ENCODE measurements around the gene APAF1. TPM values are rescaled to one million over a fixed set of nuclear protein-coding genes. Genes with fewer than 3 reads are reported as not detected.
A peak's percentile ranks its signal among the peaks of the same experiment; 100 is the strongest.
"Not testable (repeated sequence)": the region's sequence is repeated elsewhere in the genome, so short reads cannot be mapped to it uniquely, and the experiment has no call there.

The APAF1 gene
- total RNA-seq, 1 donor from 2014 or later, result 4.1 TPM

GRCh38 chr12:98744680-98745079 is 99.6 kb downstream of the APAF1 start:
- intact Hi-C loops (cut with DNase I), result no loop called here
- no peak for DNase-seq
- no peak for ATAC-seq (ENCODE audit: poor library complexity)

GRCh38 chr12:98745578-98746391 is 100.7 kb downstream of the APAF1 start:
- intact Hi-C loops (cut with DNase I), result no loop called here
- ATAC-seq (ENCODE audit: poor library complexity) (peak; percentile 49), DNase-seq (no peak)

DNA sequence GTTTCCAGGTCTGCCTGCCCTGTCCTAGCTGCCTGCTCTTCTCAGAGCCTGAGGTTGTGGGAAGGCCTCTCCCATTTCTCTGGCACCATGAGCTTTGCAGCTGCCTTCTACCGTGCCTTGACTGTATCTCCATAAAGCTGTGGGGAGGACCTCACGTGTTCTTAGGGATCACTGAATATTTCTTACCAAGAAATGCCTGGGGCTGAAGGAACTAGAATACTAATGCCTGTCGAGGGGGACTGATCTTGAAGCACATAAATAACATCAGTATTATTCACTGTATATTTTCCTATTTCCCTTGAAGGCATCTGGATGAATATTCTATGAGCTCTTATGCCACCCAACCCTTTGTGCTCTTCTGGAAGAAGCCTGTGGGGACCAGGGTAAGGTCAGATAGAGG is 103.4 kb downstream of the APAF1 start:
- intact Hi-C loops (cut with DNase I), result no loop called here
- no peak for DNase-seq
- no peak for ATAC-seq (ENCODE audit: poor library complexity)

GRCh38 chr12:98750511-98750910 is 105.4 kb downstream of the APAF1 start:
- no peak for ATAC-seq (ENCODE audit: poor library complexity)
- DNase-seq, result no peak

GRCh38 chr12:98751580-98752115 is 106.6 kb downstream of the APAF1 start:
- no peak for DNase-seq
- no peak for ATAC-seq (ENCODE audit: poor library complexity)
- intact Hi-C loops (cut with DNase I), result no loop called here

More at GRCh38 chr12:98750511-98750910, 105.4 kb downstream of the APAF1 start:
- intact Hi-C loops (cut with DNase I), result no loop called here

DNA sequence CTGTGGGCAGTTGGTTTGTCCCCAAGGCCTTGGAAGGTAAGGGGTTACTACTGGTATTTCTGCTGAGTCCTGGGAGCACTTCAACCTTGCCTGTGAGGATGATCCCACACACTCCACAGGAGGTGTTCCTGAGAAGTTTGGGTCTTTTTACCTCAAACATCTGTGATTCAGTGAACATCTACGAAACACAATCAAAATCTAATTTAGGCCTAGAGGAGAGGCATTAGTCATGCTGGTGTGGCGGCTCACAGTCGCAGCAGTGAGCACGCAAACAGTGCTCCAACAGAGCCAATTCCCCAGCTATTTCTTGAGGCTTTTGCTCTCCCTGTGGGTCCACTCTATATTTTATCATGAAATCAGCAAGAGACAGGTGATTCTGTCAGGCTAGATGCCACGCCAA is 107.6 kb downstream of the APAF1 start:
- ATAC-seq (ENCODE audit: poor library complexity), result no peak
- intact Hi-C loops (cut with DNase I), result no loop called here
- no peak for DNase-seq

GRCh38 chr12:98754095-98754494 is 109.0 kb downstream of the APAF1 start:
- ATAC-seq (ENCODE audit: poor library complexity), result no peak
- intact Hi-C loops (cut with DNase I), result no loop called here
- DNase-seq, result no peak

GRCh38 chr12:98755855-98756254 is 110.8 kb downstream of the APAF1 start:
- ATAC-seq (ENCODE audit: poor library complexity); intact Hi-C loops (cut with DNase I): not testable (repeated sequence)

DNA sequence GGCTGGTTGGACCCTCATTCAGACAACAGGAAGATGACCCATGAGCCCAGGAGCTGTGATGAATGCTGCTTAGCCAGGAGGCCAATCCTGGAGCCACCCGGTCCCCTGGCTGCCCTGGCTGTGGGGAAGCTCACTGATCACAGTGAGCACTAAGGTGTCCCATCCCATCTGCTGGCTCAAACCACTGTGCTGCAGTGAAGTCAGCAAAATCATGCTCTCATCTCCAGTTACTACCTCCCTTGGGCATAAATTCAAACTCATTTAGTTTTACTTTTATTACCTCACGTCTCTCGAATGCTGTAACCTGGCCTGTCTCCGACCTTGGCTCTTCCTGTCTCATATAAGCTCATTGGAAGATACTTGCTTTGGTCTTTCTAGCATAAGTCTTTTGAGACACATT is 112.4 kb downstream of the APAF1 start:
- intact Hi-C loops (cut with DNase I), result no loop called here
- ATAC-seq (ENCODE audit: poor library complexity) (no peak), DNase-seq (no peak)

More at GRCh38 chr12:98755855-98756254, 110.8 kb downstream of the APAF1 start:
- not testable (repeated sequence) for DNase-seq

DNA sequence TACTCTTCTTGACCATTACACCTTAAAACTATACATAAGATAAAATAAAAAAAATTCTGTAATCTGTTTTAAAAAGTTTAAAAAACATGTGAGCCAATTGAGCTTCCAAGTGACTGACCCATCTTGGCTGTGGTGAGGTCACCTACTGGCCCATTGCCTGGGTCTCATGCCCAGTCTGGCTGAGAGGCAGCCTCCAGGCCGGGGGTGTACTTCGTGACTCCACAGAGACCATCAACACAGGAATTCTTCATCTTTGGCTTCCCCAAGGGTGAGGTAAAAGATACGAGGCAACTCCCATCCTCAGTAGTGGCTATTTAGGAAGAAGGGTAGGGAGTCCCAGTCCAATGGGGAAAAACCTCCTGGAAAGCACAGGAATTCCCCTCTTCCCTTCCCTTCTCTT is 113.2 kb downstream of the APAF1 start:
- intact Hi-C loops (cut with DNase I), result no loop called here
- no peak for ATAC-seq (ENCODE audit: poor library complexity)

DNA sequence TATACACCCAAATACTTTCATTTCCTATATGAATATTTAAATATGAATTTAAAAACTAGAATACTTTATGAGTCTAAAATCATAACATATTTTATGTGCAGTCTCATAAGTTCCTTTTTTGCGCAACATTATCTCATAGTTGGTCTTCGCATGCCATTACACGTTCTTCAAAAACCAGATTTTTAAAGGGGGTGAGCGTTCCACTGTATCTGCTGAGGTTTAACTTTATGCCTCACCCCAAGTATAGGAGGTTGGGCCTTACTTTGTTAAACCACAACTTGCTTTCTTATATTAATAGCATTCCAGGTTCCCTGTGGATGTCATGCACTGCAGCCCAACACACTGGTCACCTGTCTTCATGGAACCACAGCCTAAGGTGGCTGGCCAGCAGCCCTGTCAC is 118.6 kb downstream of the APAF1 start:
- DNase-seq, result no peak
- intact Hi-C loops (cut with DNase I), result no loop called here
- no peak for ATAC-seq (ENCODE audit: poor library complexity)

More for the DNA sequence above, 113.2 kb downstream of the APAF1 start:
- peak; percentile 62 for DNase-seq

DNA sequence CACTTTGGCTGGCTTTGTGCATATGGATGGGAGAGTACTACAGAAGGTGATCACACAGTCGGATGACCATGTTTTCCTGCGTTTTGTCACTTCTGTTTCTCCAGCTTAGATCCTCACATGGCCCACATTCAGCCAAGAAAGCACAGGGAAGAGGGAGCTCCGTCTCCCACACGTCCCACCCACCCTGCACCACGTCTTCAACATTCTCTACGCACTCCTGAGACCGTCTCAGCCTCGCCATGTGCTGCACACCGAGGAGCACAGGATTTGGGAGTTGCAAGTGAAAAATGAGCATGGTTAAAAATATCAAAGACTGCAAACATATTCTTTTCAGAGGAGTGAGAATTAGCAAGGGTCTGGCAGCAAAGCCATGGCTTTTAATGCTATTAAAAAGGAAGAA is 122.2 kb downstream of the APAF1 start:
- intact Hi-C loops (cut with DNase I), result no loop called here
- ATAC-seq (ENCODE audit: poor library complexity) (no peak), DNase-seq (no peak)

GRCh38 chr12:98769068-98769467 is 124.0 kb downstream of the APAF1 start:
- intact Hi-C loops (cut with DNase I), result no loop called here
- no peak for DNase-seq
- ATAC-seq (ENCODE audit: poor library complexity), result no peak

DNA sequence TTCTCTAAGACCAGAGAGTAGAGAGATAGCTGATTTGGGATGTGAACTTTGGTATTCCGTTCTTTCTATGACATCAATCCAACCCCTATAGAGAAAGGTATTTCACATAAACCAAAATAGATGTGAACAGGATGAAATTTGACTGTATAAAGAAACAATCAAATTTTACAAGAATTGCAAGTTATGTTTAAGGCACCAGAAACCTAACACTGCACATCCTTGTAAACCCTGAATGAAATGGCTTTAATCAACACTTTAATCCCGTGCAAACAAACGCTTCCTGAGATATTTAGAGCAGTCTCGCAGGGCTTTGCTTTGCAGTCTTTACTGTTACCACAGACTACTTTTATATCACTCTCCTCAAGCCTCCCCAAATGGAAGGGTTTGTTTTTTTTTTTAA is 125.1 kb downstream of the APAF1 start:
- ATAC-seq (ENCODE audit: poor library complexity) (no peak), DNase-seq (no peak)
- intact Hi-C loops (cut with DNase I), result no loop called here

GRCh38 chr12:98771811-98772752 is 127.0 kb downstream of the APAF1 start:
- intact Hi-C loops (cut with DNase I), result no loop called here
- ATAC-seq (ENCODE audit: poor library complexity), result no peak
- no peak for DNase-seq

GRCh38 chr12:98772818-98773217 is 127.7 kb downstream of the APAF1 start:
- DNase-seq, result no peak
- intact Hi-C loops (cut with DNase I), result no loop called here
- no peak for ATAC-seq (ENCODE audit: poor library complexity)

- ATAC-seq (ENCODE audit: poor library complexity) (no peak), DNase-seq (no peak)
- intact Hi-C loops (cut with DNase I), result no loop called here
Measured at GRCh38 chr12:98780261-98780660, 135.2 kb downstream of the APAF1 start.

GRCh38 chr12:98783420-98783819 is 138.3 kb downstream of the APAF1 start:
- DNase-seq (no peak), ATAC-seq (ENCODE audit: poor library complexity) (no peak)
- intact Hi-C loops (cut with DNase I), result no loop called here

All from Right ventricle myocardium superior (tissue), 1 donor.